ENCODE results near the gene WNT9A.

Gene WNT9A

DNA sequence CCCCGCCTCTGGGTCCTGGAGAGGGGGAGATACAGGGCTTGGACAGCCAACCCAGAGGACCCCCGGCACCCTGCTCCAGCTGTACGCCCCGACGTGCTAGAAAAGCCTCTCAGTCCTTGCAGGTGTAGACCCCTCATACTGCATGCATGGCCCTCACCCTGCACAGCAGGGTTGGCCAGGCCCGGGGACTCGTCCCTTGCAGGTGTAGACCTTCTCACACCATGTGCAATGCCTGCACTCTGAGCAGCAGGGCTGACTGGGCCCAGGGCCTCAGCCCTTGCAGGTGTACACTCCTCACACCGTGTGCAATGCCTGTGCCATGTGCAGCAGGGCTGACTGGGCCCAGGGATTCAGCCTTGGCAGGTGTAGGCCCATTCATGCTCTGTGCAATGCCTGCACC, 26.8 kb downstream of the WNT9A start:
- TF ChIP-seq, protein P1, sequence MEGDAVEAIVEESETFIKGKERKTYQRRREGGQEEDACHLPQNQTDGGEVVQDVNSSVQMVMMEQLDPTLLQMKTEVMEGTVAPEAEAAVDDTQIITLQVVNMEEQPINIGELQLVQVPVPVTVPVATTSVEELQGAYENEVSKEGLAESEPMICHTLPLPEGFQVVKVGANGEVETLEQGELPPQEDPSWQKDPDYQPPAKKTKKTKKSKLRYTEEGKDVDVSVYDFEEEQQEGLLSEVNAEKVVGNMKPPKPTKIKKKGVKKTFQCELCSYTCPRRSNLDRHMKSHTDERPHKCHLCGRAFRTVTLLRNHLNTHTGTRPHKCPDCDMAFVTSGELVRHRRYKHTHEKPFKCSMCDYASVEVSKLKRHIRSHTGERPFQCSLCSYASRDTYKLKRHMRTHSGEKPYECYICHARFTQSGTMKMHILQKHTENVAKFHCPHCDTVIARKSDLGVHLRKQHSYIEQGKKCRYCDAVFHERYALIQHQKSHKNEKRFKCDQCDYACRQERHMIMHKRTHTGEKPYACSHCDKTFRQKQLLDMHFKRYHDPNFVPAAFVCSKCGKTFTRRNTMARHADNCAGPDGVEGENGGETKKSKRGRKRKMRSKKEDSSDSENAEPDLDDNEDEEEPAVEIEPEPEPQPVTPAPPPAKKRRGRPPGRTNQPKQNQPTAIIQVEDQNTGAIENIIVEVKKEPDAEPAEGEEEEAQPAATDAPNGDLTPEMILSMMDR (IDR thresholded peaks at IDR 0.05): no peak

DNA sequence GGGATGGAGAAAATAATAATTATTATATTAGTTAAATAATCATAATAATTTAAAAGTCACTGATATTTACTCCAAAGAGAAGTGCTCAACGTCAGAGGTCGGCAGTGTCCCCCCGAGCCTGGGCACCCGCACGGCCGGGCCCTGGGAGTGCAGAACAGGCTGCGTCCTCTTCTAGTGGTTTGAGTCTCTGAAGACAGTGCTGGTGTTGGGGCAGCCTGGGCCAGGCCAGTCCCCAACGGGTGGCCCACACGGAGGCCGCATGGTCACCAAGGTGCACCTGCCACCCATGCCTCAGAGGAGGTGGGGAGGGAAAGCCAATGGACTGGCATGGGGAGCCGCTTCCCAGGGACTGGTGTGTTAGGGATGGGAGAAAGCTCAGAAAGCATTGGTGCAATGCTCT, 27.3 kb downstream of the WNT9A start:
- TF ChIP-seq, protein P1 (IDR thresholded peaks at IDR 0.05): no peak

DNA sequence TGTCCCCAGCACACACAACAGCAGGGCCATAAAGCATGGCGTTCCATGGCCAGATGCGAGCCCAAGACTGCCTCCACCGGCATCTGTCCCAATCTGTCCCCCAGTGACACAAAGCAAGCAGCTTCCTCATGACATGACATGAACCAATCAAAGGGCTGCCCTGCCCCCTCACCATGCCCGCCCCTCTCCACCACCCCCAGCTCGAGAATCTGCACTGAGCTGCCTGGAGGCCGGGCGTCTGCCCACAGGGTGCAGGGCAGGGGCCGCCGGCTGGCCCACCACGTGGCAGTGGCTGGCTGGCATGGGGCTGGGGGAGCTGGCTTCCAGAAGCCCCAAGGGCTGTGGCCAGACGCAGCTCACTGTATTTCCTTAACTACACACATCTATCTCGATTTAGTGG, 27.8 kb downstream of the WNT9A start:
- TF ChIP-seq, protein P1 (IDR thresholded peaks at IDR 0.05): no peak

DNA sequence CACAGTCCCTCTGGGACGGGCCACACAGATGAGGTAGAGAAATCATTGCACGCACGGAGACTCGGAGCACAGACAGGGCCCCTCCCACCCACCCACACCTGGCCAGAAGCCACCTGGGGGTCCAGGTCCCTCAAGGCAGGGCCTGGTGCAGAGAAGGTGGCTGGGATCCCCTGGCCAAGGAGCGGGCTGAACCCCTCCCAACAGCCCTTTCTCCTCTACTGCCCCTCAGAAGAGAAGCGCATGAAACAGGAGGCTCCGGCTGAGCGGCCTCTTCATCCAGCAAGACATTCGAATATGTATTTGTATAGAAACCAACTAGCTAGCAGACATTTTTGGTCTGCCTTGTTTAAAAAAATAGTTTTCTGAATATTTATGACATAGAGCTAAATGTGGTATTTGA, 29.0 kb downstream of the WNT9A start:
- TF ChIP-seq, protein P1 (IDR thresholded peaks at IDR 0.05): no peak

DNA sequence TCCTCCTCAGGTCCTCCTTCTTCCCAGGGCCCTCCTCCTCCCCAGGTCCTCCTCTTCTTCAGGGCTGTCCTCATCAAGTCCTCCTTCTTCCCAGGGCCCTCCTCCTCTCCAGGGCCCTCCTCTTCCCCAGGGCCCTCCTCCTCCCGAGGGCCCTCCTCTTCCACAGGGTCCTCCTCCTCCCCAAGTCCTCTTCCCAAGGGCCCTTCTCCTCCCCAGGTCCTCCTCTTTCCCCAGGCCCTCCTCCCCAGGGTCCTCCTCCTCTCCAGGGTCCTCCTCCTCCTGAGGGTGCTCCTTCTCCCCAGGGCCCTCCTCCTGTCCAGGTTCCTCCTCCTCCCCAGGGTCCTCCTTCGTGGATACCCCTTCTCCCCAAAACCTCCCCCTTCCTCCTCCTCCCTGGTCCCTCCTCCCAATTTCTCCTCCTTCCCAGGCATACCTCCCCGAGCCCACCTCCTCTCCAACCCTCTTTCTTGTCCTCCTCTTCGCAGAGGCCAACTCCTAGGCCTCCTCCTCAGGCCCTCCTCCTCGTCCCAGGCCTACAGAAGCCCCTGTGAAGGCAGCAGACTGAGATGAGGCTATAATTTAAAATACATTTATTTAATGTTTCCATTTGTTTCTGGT, 29.5 kb downstream of the WNT9A start:
- TF ChIP-seq, protein P1 (IDR thresholded peaks at IDR 0.05): no peak

DNA sequence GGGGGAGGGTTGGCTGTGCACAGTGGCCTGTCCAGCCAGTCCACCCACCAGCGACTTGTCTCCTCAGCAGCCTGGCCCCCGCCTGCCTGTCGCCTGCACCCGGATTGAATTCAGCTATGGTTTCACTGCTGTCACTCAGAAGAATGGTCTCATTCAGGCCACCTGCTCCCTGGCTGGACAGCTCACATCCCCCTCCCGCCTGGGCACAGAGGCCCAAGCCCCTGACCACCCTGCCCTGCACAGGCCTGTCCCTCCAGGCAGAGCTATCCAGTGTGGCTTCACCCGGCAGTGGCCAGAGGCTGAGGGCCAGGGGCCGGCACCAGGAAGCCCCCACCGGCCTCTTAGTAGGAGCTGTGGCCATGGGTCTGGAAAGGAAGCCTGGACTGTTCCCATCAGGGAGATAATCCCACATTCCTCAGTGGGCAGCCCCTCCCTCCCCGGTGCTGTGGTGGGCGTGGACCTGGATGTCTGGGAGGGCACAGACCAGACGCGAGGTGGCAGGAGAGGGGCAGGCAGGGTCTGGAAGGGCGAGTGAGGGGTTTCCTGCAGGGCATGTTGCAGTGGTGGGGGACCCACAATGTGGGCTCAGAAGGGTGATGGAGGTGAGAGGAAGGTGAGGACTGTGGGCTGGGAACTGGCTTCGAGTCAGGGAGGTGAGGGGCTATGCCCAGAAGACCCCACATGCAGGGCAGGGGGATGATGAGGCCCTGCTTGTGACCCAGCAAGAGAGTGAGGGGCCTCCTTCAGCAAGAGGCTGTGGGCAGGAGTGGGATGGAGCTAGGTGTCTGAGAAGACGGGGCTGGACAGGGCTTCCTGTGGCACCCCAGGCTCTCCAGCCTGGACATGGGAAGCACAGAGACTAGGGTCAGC, 30.4 kb downstream of the WNT9A start:
- TF ChIP-seq, protein P1 (IDR thresholded peaks at IDR 0.05): no peak

DNA sequence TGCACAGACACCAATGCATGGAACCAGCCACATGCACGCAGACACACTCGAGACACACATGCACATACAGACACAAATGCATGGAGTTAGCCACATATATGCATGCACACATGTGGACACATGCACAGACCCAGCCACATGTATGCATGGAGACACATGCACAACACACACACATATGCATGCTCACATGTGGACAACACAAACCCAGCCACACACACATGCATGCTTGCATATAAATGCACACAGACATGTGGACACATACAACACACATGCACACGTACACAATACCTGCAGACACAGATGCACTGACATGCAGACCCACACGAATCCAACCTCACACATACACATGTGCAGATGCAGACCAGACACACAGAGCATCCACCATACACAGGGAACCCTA, 31.1 kb downstream of the WNT9A start:
- TF ChIP-seq, protein P1 (IDR thresholded peaks at IDR 0.05): no peak

Measured in LNCAP (cell line).